Raji (cell line): ENCODE measurements around the gene TERT.

Experiments
- POLR2A ChIP-seq: IDR thresholded peaks from 2 replicates; pipeline ENCODE4 v1.6.1; 2011; ENCODE audit warnings: low read depth, low read length, control low read depth; ENCODE audit not compliant: insufficient read depth

The TERT gene

GRCh38 chr5:1255081-1255561, 39.7 kb downstream of the TERT start:
- TF ChIP-seq POLR2A = no peak

- no peak for TF ChIP-seq POLR2A
Measured at GRCh38 chr5:1254196-1254595, 40.7 kb downstream of the TERT start.

- TF ChIP-seq POLR2A = no peak
Measured at GRCh38 chr5:1253456-1254105, 41.3 kb downstream of the TERT start.

GRCh38 chr5:1252681-1253080, 42.2 kb downstream of the TERT start:
- no peak for TF ChIP-seq POLR2A

- TF ChIP-seq POLR2A = no peak
Measured at GRCh38 chr5:1251678-1252580, 42.9 kb downstream of the TERT start.

GRCh38 chr5:1249366-1250280, 45.2 kb downstream of the TERT start:
- TF ChIP-seq POLR2A = no peak

- no peak for TF ChIP-seq POLR2A
Measured at GRCh38 chr5:1247811-1248210, 47.1 kb downstream of the TERT start.

GRCh38 chr5:1246711-1247431, 48.0 kb downstream of the TERT start:
- TF ChIP-seq POLR2A = no peak

GRCh38 chr5:1245905-1246576, 48.8 kb downstream of the TERT start:
- no peak for TF ChIP-seq POLR2A

GRCh38 chr5:1244976-1245375, 49.9 kb downstream of the TERT start:
- TF ChIP-seq POLR2A = no peak

- TF ChIP-seq POLR2A = no peak
Measured at GRCh38 chr5:1244255-1244654, 50.6 kb downstream of the TERT start.

- no peak for TF ChIP-seq POLR2A
Measured at GRCh38 chr5:1243487-1244130, 51.3 kb downstream of the TERT start.

GRCh38 chr5:1242733-1243486, 52.0 kb downstream of the TERT start:
- no peak for TF ChIP-seq POLR2A

- no peak for TF ChIP-seq POLR2A
Measured at GRCh38 chr5:1241509-1242080, 53.3 kb downstream of the TERT start.
